Left forelimb (tissue), 1 donor: Measurements from ENCODE around the gene SPAST.
"Not testable (repeated sequence)": the region's sequence is repeated elsewhere in the genome, so short reads cannot be mapped to it uniquely, and the experiment has no call there.

ENCODE experiments used
- DNase-seq: peaks from one replicate; pipeline ENCODE4 v3.0.0-alpha.2; 2018; ENCODE audit warnings: low spot score

Gene SPAST

DNA sequence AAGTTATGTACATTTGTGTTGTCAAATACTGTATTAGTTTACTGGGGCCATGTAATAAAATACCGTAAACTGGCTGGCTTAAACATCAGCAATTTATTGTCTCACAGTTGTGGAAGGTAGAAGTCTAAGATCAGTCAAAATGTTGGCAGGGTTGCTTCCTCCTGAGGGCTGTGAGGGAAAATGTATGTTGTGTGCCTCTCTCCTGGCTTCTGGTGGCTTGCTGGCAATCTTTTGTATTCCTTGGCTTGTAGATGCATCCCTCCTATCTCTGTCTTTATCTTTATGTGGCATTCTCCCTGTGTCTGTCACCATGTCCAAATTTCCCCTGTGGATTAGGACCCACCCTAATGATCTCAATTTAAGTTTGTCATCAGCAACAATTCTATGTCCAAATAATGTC lies 65.3 kb downstream of the SPAST start:
- no peak for DNase-seq

GRCh38 chr2:32129086-32129485 lies 65.7 kb downstream of the SPAST start:
- DNase-seq: no peak

DNA sequence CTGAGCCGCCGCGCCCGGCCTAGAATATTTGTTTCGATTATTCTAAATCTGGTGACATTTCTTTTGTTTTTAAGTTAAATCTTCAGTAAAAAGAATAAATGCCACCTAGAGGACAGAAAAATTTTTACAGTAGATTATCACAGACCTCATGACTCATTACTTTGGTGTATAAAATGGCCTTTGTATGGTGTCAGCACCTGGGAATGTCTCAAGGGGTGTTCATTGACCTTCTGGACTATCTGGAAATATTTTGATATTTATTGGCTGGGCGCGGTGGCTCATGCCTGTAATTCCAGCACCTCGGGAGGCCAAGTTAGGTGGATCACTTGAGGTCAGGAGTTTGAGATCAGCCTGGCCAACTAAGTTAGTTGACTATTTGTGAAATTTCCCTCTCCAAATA lies 72.1 kb downstream of the SPAST start:
- DNase-seq: no peak

DNA sequence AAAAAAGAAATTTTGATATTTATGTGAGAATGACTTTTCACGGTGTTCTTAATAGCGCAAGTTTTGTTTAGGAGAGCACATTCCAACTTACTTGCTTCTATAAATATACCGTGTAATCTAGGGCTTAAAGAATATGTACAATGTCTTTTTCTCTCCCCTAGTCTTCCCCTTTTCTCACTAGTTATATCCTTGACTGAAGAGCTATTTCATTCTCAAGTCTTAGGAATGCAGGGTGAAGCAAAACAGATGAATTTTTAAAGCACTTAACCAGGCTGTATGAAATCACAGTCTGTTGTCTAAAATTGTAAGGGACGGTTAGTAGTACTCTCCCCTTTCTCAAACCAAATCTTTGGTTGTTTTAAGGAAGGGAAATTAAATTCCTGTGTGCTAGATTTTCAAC lies 72.7 kb downstream of the SPAST start:
- no peak for DNase-seq

GRCh38 chr2:32151544-32151943 lies 88.2 kb downstream of the SPAST start:
- not testable (repeated sequence) for DNase-seq

- DNase-seq: no peak
Observed at GRCh38 chr2:32159678-32160077, 96.3 kb downstream of the SPAST start.

DNA sequence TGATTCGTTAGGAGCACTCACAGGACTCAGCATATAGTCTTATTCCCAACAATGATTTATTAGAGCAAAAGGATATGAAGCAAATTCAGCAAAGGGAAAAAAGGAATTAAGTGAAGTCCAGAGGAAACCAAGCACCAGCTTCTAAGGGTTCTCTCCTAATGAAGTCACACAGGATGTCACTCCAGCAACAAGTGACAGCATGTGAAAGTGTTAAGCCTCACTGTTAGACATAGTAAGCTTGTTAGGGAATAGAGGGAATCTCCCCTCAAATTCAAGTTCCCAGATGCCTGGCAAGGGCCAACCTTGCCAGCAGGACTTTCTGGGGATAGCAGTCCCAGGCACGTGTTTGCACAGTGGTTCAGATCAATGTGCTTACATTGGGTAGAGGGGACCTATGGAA lies 97.9 kb downstream of the SPAST start:
- no peak for DNase-seq

GRCh38 chr2:32164254-32164653 lies 100.9 kb downstream of the SPAST start:
- not testable (repeated sequence) for DNase-seq

DNA sequence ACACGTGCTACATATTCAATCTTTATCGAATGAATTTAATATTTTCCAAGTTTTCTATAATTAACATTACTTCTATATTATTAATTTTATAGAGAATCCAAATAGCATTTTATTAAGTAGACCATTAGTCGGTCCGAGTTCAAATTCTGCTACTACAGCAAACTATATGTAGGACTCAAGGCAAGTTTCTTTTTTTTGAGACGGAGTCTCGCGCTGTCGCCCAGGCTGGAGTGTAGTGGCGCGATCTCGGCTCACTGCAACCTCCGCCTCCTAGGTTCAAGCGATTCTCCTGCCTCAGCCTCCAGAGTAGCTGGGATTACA lies 101.6 kb downstream of the SPAST start:
- DNase-seq: not testable (repeated sequence)

DNA sequence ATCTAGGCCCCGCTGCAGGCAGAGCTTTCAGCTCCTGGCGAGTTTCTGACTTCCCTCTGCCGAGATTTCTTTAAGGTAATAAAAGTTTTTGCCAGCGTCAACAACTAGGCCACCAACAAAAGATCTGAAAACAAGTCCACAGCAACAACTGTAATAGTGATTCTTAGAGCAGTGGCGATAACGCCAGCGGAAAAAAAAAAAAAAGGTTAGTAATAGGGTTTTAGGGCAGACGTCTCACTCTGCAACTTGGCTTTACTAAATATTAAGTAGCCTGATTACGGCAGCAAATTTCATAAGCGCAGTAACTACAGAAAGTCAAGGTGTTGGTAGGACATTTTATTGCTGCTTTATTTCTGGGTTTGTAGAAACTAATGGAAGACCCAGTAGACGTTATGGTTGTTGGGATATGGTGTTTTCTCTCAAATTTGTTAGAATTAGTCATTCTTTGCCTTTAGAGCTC lies 102.8 kb downstream of the SPAST start:
- no peak for DNase-seq

GRCh38 chr2:32168513-32168912 lies 105.2 kb downstream of the SPAST start:
- DNase-seq: no peak

DNA sequence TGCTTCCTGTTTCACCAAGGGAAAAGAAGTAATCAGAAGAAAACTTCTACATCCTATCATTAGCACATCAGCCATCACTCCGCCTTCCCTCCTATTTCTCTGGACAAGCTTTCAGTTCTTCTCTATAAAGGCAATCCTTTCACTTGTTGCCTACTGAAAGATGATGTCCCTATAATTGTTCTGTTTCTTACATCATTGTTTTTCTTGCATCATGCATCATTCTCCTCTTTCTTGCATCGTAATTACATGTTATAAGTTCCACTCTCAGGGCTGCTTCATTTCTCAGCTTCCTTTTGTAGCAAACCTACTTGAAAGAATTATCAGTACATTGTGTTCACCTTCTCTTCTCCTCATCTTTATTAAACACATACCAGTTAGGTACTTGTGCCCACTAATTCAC lies 109.5 kb downstream of the SPAST start:
- no peak for DNase-seq

- DNase-seq: no peak
Observed at GRCh38 chr2:32182667-32183066, 119.3 kb downstream of the SPAST start.

GRCh38 chr2:32189011-32189410 lies 125.7 kb downstream of the SPAST start:
- no peak for DNase-seq

DNA sequence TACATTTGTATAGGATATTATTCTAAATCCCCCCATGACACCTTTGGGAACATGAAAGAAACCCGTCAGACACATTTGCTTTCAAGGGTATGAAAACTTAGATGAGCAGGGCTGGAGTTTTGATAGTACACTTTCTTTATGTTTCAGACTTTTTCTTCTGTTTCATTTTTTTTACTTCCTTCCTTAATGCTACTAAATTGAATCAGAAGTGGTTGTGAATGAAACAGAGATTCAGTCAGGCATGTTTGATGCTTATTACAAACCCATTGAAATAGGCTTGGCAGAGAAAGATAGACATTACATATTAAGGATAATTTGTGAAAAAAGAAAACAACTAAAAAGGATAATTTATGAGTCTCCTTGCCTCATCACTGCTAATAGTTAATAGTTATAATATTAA lies 129.1 kb downstream of the SPAST start:
- DNase-seq: no peak

DNA sequence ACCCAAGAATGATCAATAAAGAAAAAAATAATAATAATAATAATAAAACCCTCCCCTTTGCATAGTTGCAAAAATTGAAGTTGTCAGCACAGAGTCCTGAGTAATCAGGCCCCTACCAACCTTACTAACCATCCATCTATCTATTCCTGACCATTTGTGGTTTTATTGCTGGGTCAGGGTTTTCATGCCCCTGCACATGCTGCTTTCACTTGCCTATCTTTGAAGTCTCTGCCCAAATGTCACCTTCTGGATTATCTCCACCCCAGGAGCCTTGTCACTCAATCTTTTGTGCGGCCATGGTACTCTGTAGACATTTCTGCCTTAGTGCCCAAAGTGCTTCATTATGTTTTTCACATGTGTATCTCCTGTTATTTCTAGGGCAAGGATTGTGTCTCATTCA lies 137.5 kb downstream of the SPAST start:
- DNase-seq: no peak

GRCh38 chr2:32203428-32203827 lies 140.1 kb downstream of the SPAST start:
- DNase-seq: not testable (repeated sequence)
